Epithelial cell of alveolus of lung (primary cell): ENCODE measurements around the gene RMRP. TPM values are rescaled to one million over a fixed set of nuclear protein-coding genes. Genes with fewer than 3 reads are reported as not detected.

Experiments used
- total RNA-seq: library from RNA; depleted of rRNA; stranded (reverse); fragments of >200 nt; gene quantifications from 2 replicates; pipeline ENCODE4 v1.2.1, GENCODE V29; 2015

The RMRP gene
- total RNA-seq: 5,375 and 9,932 TPM in 2 replicates

GRCh38 chr9:35657546-35658136, at the start of gene RMRP:
RMRP (minus strand) TSS chr9:35658019.

DNA sequence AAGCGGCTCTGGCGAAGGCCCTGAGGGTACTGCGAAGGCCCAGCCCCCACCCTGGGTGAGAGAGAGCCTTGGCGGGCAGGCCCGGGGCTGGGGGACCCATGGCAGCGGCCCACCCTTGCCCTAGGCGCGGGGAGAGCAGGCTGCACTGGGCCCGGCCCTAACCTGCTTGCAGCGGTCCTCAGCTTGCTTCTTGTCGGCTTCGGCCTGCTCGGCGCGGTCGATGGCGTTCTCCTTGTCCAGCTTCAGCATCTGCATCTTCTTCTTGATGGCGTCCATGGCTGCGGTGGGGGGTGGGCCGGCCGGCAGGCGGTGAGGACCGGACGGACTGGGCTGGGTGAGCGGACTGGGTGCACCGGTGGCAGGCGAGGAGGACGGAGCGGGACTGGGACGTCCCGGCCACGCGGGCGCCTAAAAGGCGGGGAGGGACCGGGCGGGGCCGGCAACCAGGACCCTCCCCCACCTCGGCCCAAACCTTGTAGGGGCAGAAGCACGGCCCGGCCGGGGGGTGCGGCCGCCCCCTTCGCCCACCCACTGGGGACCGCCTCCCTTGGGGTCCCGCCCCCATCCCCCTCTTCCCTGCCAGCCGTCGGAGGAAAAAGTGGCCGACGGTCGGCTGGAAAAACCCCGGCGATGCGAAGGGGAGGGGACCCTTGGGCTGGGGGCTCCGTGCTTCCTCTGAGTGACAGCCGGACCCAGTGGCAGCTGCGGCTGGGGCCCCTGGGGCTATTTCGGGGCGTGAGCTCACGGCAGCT, 31.9 kb upstream of the RMRP start, which contains the start of gene TPM2:
TPM2 (minus strand) TSS at position 384 of the 752 bp plus-strand sequence; CDS start at position 276, 108 bp downstream.

DNA sequence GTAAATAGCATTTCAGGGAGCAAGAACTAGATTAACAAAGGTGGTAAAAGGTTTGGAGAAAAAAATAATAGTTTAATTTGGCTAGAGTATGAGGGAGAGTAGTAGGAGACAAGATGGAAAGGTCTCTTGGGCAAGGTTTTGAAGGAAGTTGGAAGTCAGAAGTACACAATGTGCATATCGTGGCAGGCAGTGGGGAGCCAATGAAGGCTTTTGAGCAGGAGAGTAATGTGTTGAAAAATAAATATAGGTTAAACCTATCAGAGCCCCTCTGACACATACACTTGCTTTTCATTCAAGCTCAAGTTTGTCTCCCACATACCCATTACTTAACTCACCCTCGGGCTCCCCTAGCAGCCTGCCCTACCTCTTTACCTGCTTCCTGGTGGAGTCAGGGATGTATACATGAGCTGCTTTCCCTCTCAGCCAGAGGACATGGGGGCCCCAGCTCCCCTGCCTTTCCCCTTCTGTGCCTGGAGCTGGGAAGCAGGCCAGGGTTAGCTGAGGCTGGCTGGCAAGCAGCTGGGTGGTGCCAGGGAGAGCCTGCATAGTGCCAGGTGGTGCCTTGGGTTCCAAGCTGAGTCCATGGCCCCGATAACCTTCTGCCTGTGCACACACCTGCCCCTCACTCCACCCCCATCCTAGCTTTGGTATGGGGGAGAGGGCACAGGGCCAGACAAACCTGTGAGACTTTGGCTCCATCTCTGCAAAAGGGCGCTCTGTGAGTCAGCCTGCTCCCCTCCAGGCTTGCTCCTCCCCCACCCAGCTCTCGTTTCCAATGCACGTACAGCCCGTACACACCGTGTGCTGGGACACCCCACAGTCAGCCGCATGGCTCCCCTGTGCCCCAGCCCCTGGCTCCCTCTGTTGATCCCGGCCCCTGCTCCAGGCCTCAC, 15.6 kb upstream of the RMRP start, which contains the start of gene CA9:
CA9 (plus strand) TSS at position 797 of the 893 bp plus-strand sequence; CDS start at position 829, 32 bp downstream.

GRCh38 chr9:35664531-35665470, 7.0 kb upstream of the RMRP start, which contains the start of gene ARHGEF39:
ARHGEF39 (minus strand) TSS chr9:35665195; CDS start chr9:35665169, 26 bp downstream.

DNA sequence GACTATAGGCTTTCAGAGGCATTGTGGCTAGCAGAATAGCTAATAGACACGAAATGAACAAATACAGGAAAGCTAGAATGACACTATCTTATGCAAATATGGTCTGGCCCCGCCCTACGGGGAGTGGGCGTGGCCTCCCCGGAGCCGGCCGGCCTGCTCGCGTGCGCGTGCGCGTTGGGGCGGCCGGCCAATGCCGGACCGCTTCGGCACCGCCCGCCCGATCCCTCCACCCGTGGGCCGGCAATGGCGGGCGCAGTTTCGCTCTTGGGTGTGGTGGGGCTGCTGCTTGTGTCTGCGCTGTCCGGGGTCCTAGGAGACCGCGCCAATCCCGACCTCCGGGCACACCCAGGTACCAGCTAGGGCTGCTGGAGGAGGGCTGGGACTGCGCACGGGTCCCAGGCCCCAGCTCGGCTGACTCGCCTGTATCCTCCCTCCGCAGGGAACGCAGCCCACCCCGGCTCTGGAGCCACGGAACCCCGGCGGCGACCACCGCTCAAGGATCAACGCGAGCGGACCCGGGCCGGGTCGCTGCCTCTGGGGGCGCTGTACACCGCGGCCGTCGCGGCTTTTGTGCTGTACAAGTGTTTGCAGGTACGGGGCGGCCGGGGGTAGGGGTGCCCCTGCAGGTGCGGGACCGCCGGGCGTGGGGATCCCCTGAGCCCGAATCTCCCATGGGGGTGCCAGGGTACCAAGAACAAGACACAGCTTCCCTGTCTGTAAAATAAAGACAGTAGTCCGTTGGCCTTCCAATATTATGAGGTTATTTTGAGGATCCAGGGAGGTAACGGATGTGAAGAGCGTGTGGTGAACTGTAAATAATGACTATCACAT, 533 bp upstream of the RMRP start, which contains the start of gene CCDC107:
CCDC107 (plus strand) TSS at position 156 of the 831 bp plus-strand sequence; CDS start at position 244, 88 bp downstream.

GRCh38 chr9:35650341-35651158, 7.3 kb downstream of the RMRP start, which contains the start of gene SIT1:
SIT1 (minus strand) TSS chr9:35650931; CDS start chr9:35650853, 78 bp downstream.

GRCh38 chr9:35618325-35618727, 39.5 kb downstream of the RMRP start, which contains the start of gene CD72:
CD72 (minus strand) TSS chr9:35618413; CDS start chr9:35618303, 110 bp downstream.

Other genes starting within 250 kb of the RMRP start
- gene RUSC2, start 167.9 kb downstream of the RMRP start, total RNA-seq: 26.3 and 27.8 TPM in 2 replicates
- 11.9 and 13.4 TPM in 2 replicates for gene TESK1, start 52.8 kb downstream of the RMRP start, total RNA-seq
- gene CD72, start 39.6 kb downstream of the RMRP start, total RNA-seq: 0.39 and 1.1 TPM in 2 replicates
- not detected in 2 replicates for gene SIT1, start 7.1 kb downstream of the RMRP start, total RNA-seq
- 9.1 and 11.4 TPM in 2 replicates for gene CCDC107, start 273 bp upstream of the RMRP start, total RNA-seq
- gene ARHGEF39, start 7.2 kb upstream of the RMRP start, total RNA-seq: 3.7 and 40.2 TPM in 2 replicates
- gene CA9, start 15.9 kb upstream of the RMRP start, total RNA-seq: 6.7 and 52.0 TPM in 2 replicates
- 464 and 956 TPM in 2 replicates for gene TPM2, start 31.9 kb upstream of the RMRP start, total RNA-seq
- 184 and 414 TPM in 2 replicates for gene TLN1, start 74.2 kb upstream of the RMRP start, total RNA-seq
- gene CREB3, start 74.6 kb upstream of the RMRP start, total RNA-seq: 49.4 and 88.2 TPM in 2 replicates
- 14.7 and 19.6 TPM in 2 replicates for gene GBA2, start 91.2 kb upstream of the RMRP start, total RNA-seq
- 14.9 and 23.8 TPM in 2 replicates for gene RGP1, start 91.3 kb upstream of the RMRP start, total RNA-seq
- gene MSMP, start 96.3 kb upstream of the RMRP start, total RNA-seq: not detected in 2 replicates
- 19.0 and 27.6 TPM in 2 replicates for gene NPR2, start 133.6 kb upstream of the RMRP start, total RNA-seq
- 0.26 and 0.48 TPM in 2 replicates for gene SPAG8, start 154.2 kb upstream of the RMRP start, total RNA-seq
- gene HINT2, start 157.0 kb upstream of the RMRP start, total RNA-seq: 26.4 and 45.3 TPM in 2 replicates
- gene FAM221B, start 170.7 kb upstream of the RMRP start, total RNA-seq: not detected in 2 replicates
- gene TMEM8B, start 171.2 kb upstream of the RMRP start, total RNA-seq: 2.3 and 6.9 TPM in 2 replicates
- gene OR13J1, start 212.4 kb upstream of the RMRP start, total RNA-seq: not detected in 2 replicates
- gene HRCT1, start 248.2 kb upstream of the RMRP start, total RNA-seq: 0.13 and 3.4 TPM in 2 replicates